WTC11 (cell line): ENCODE measurements around the gene ATF3.

Source experiments
- NFE2L1 ChIP-seq: sonication (generic); formaldehyde crosslinking; IDR thresholded peaks from 2 replicates; pipeline ENCODE4 v1.8.1; 2023; ENCODE audit warnings: missing genetic modification reagents
- NR1H2 ChIP-seq: sonication (generic); formaldehyde crosslinking; IDR thresholded peaks from 2 replicates; pipeline ENCODE4 v1.9.0; 2021; ENCODE audit warnings: mild to moderate bottlenecking, moderate library complexity, missing genetic modification reagents
- NR2C2 ChIP-seq: sonication (generic); formaldehyde crosslinking; IDR thresholded peaks from 2 replicates; pipeline ENCODE4 v1.8.0; 2022; ENCODE audit warnings: mild to moderate bottlenecking, missing genetic modification reagents
- NR3C1 ChIP-seq: sonication (generic); formaldehyde crosslinking; conservative IDR thresholded peaks from 2 replicates; pipeline ENCODE4 v1.8.1; 2023; ENCODE audit warnings: low read depth, mild to moderate bottlenecking, missing genetic modification reagents
- SP1 ChIP-seq: sonication (generic); formaldehyde crosslinking; conservative IDR thresholded peaks from 2 replicates; pipeline ENCODE4 v1.8.1; 2022; ENCODE audit warnings: missing genetic modification reagents
- TF ChIP-seq, protein P1 (sequence below): fragments of 200-600 bp; IDR thresholded peaks from 2 replicates; pipeline ENCODE4 v1.8.0; 2022; ENCODE audit warnings: antibody characterized with exemption
- TF ChIP-seq, protein P2 (sequence below): sonication (generic); formaldehyde crosslinking; IDR thresholded peaks from 2 replicates; pipeline ENCODE4 v1.8.1; 2023; ENCODE audit warnings: mild to moderate bottlenecking, moderate library complexity, missing genetic modification reagents

GRCh38 chr1:212622906-212623305 lies 14.3 kb downstream of the ATF3 start:
- TF ChIP-seq NR2C2 (CRISPR knock-in tag): no peak
- TF ChIP-seq, protein P1, sequence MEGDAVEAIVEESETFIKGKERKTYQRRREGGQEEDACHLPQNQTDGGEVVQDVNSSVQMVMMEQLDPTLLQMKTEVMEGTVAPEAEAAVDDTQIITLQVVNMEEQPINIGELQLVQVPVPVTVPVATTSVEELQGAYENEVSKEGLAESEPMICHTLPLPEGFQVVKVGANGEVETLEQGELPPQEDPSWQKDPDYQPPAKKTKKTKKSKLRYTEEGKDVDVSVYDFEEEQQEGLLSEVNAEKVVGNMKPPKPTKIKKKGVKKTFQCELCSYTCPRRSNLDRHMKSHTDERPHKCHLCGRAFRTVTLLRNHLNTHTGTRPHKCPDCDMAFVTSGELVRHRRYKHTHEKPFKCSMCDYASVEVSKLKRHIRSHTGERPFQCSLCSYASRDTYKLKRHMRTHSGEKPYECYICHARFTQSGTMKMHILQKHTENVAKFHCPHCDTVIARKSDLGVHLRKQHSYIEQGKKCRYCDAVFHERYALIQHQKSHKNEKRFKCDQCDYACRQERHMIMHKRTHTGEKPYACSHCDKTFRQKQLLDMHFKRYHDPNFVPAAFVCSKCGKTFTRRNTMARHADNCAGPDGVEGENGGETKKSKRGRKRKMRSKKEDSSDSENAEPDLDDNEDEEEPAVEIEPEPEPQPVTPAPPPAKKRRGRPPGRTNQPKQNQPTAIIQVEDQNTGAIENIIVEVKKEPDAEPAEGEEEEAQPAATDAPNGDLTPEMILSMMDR: no peak
- TF ChIP-seq NR3C1 (CRISPR knock-in tag): no peak
- no peak for TF ChIP-seq SP1 (CRISPR knock-in tag)
- no peak for TF ChIP-seq NR1H2 (CRISPR knock-in tag)
- TF ChIP-seq NFE2L1 (CRISPR knock-in tag): no peak
- TF ChIP-seq, protein P2, sequence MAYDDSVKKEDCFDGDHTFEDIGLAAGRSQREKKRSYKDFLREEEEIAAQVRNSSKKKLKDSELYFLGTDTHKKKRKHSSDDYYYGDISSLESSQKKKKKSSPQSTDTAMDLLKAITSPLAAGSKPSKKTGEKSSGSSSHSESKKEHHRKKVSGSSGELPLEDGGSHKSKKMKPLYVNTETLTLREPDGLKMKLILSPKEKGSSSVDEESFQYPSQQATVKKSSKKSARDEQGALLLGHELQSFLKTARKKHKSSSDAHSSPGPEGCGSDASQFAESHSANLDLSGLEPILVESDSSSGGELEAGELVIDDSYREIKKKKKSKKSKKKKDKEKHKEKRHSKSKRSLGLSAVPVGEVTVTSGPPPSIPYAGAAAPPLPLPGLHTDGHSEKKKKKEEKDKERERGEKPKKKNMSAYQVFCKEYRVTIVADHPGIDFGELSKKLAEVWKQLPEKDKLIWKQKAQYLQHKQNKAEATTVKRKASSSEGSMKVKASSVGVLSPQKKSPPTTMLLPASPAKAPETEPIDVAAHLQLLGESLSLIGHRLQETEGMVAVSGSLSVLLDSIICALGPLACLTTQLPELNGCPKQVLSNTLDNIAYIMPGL (CRISPR knock-in tag): no peak
